AG08395 (cell line): ENCODE results near the gene EPB41L4A.
"Not testable (repeated sequence)": the region's sequence is repeated elsewhere in the genome, so short reads cannot be mapped to it uniquely, and the experiment has no call there.

Experiments
- DNase-seq: peaks from one replicate; pipeline ENCODE4 v3.0.0; 2012; ENCODE audit warnings: mixed read lengths, low spot score

Gene EPB41L4A

DNA sequence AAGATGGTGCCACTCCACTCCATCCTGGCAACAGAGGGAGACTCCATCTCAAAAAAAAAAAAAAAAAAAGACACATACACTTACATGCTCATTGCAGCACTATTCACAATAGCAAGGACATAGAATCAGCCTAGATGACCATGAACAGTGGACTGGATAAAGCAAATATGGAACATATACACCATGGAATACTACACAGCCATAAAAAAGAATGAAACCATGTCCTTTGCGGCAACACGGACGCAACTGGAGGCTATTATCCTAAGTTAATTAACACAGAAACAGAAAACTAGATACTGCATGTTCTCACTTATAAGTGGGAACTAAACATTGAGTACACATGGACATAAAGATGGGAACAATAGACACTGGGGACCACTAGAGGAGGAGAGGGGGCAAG, 210.9 kb downstream of the EPB41L4A start:
- not testable (repeated sequence) for DNase-seq

DNA sequence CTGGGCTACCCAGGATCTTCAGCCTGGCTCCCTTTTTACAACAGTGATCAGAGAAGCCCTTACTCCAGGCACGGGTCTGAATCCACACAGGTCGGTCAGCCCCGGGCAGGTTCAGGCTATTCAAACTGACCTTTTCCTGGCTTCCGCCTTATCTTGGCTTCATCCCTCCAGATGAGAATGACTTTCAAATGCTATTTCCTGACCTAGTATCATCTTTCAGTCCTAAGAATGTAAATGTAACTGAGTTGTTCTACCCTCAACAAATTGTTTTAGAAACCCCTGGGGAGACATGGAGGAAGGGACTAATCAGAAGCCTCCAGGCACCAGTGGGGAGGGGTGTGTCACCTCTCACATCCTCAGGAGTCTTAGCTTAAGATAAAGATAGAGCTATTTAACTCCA, 213.2 kb downstream of the EPB41L4A start:
- DNase-seq: no peak

DNA sequence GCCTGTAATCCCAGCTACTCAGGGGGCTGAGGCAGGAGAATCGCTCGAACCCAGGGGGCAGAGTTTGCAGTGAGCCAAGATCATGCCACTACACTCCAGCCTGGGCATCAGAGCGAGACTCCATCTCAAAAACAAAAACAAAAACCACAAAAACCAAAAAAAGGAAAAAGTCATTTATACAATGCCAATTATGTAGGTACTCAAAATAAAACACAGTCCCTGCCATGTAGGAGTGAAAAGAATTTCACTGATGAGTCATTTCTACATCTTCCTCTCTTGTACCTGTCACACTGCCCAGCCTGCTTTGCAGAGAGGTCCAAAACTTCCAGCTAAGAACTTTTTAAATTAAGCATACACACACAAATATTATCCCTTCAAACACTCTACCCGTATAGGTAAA, 215.8 kb downstream of the EPB41L4A start:
- DNase-seq: no peak

GRCh38 chr5:112202694-112203093, 216.4 kb downstream of the EPB41L4A start:
- DNase-seq: no peak

GRCh38 chr5:112201141-112201540, 217.9 kb downstream of the EPB41L4A start:
- no peak for DNase-seq

- DNase-seq: no peak
These were observed 218.9 kb downstream of the EPB41L4A start for GRCh38 chr5:112200131-112200530.

DNA sequence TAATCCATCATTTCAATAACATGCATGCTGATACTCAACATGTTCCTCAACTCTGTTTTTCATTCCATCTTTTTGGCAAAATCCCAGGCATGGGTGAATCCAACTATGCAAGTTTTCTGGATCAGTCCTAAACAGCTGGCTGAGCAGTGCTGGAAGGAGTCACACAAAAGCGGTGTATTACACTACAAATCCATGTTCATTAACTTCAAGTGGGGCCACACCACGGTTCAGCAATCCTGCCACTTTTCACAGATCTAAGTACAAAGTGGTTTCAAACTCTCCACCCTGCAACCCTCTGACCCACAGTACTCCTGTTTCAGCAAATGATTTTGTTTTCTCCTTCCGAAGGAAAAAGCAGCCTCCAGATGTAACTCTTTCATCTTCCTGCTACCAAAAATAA, 222.5 kb downstream of the EPB41L4A start:
- no peak for DNase-seq

DNA sequence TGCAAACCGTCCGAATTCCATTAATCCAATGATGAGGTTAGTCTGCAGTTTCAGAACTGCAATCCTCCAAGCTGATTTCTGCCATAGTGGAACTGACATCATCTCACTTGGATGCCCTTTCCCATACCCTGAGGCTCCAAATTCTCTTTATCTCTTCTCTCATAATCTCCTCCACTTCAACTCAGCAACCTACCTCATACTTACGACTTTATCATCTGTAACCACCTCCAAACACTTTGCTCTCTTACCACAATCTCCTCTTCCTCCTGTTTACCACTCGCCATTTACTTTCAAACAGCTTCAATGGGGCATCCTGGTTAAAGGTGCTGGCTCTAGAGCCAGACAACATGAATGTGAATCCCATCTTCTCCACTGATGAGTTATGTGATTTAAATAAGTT, 223.2 kb downstream of the EPB41L4A start:
- DNase-seq: no peak

GRCh38 chr5:112192866-112193265, 226.2 kb downstream of the EPB41L4A start:
- DNase-seq: no peak

DNA sequence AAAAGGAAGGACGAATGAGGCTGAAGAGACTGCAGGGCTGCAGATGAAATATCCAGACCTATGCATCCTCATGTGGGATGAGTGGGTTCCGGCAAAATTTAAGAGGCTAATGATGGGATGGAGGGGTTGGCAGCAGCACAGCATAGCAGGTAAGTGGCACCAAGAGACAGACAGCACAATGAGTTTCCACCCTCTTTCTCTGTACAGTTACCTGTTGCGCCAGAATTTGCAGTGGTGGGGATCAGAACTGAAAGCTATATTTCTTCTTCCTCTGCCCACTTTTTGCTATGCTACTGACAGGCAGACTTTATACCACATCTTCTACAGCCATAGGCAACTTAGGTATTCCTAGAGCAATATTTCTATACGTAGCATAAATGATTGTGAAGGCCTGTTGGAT, 227.0 kb downstream of the EPB41L4A start:
- DNase-seq: no peak

GRCh38 chr5:112189391-112189790, 229.7 kb downstream of the EPB41L4A start:
- no peak for DNase-seq

DNA sequence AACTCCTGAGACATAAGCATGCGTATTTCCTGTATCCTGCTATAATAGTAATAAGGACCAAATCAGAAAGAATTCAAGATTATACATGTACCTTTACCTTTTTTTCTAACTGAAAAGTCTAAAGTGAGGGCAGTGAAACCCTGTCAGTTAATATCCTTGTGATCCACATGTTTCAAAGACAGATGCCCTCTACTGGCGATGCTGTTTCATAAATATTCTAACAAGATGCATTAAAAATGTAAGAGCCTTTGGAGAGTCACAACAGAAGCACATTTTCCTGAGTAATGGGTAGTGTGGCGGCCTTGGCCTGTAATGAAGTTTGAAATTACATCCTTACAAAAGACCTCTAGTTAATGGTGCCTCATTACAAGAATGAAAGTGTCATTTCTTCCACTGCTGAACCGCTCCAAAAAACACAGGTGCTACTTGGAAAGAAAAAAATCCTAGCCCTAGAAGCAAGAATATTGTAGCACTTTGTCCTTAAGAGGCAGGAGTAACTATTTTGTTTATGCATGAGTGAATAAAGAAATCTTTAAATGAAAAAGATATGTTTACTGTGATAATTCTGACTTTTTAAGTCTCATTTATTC, 232.6 kb downstream of the EPB41L4A start:
- peak; percentile 35 for DNase-seq

DNA sequence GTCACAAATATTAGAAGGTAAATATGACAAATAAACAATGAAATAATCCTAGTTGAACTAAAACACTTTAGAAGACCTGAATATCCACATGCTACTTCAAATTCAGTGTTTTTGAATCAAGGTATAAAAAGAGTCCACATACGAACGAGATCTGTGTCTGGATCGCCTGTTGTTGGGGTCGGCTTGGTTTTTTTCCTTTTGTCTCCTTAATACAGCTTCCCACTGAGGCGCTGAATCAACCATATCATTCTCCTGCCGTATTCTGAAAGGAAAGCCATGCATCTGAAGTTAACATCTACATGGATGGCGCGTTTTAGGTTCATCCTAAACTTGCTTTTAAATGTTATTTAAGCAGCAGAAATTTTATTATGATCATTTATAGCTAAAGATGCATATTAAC, 235.2 kb downstream of the EPB41L4A start:
- no peak for DNase-seq

DNA sequence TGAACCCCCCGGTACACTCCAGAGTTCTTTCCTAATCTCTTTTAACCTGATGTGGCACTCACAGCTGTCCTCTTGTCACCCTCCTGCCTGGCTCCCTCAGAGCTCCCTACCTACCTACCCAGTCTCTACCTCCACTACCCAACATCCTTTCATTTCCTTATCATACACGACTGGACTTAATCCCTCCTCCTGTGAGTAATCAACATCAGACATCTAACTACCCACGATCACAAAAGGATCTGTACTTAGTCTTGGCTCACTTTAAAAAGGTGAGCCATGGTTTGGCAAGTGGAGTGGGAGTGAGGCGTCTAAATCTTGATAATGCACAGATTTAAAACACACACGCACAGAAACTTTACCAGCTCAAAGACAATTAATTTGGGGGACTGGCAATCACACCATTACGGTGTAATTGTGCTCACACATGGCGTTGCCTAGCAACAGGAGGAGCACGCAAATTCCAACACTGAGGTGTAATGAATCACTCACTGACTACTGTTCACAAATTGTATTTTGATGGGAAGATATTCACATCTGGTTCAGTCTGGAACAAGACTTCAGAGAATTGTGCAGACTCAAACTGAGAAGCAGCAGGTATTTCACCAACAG, 235.9 kb downstream of the EPB41L4A start:
- no peak for DNase-seq

- no peak for DNase-seq
These were observed 239.8 kb downstream of the EPB41L4A start for GRCh38 chr5:112179290-112179689.

DNA sequence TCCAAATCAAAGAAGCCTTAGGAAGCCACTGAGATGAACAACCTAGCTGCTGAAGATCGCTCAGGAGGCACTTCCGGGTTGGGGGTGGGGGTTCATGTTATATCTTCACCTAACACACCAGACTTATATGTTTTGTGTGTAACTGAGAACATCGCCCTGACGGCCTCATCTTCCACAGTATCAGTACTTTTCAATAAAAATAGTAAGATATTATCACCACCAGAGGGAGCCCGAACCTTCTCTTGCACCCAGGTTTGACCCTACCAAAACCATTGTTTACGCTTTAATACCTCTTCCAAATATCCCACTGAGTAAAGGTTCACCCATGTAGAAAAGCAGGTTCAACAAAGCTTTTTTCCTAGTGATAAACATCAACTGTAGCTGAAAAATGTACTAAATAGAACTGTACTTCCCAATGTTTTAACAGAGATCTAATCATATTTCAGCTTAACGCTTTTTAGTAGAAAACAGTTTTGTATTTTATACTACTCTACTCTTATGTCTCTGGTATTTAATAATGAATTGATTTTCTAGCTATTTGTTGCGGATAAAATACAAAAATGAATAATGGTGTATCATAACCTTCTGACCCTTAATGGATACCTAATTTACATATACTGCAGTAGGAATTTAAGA, 244.0 kb downstream of the EPB41L4A start:
- peak; percentile 61 for DNase-seq

DNA sequence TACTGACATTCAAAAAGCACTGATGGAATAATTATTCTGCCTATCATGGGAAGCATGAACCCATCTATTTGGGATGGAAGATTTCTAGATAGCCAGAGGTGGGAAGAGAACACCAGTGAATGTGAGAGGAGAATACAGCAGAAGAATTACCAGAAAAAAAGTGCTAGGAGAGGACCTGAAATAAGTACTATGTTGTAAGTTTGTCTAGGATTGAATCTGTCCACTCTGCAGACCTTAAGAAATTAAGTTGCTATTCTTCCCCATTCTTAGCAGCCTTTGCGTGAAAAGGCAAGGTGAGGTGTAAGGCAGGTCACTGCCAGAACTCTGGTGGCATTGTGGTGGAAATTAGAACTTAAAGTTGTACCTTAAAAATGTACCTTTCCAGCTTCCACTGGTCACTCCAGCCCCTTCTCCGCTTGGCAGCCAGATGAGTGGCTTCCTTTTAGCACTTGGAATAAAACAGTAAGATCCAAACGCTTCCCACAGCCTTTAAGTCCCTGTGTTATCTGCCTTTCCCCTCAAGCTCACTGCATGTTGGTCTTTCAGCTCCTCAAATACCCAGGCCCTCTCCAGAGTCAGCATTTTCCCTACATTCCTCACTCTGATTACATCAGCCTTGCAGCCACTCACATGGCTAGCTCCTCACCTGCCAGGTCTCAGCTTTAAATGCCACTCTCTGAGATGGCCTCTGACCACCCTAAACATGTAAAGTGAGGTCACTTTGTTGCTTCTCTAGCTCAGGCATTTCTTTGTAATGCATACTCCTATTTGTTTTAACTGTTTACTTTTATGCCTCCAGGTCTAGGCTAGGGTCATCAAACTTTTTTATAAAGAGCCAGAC, 253.0 kb downstream of the EPB41L4A start:
- no peak for DNase-seq

DNA sequence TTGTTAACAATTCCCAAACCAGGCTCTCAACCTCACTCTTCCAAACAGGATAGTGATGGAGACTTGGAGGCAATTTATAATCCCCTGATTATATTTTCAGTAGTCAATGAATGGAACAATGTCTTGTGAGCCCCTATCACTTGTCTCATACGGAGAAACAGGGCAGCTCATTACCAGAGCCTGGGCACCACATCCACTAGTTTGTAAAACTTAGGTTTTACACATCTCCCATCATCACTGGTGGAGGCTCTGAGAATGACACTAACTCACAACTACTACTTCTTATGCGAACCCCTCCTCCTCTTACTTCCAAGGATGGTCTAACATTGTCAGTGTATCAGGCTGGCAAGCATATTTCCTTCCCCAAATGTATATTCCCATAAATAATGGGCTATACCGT, 253.7 kb downstream of the EPB41L4A start:
- DNase-seq: no peak

- DNase-seq: no peak
These were observed 255.6 kb downstream of the EPB41L4A start for GRCh38 chr5:112163435-112163834.

- DNase-seq: no peak
These were observed 257.7 kb downstream of the EPB41L4A start for GRCh38 chr5:112161392-112161748.

DNA sequence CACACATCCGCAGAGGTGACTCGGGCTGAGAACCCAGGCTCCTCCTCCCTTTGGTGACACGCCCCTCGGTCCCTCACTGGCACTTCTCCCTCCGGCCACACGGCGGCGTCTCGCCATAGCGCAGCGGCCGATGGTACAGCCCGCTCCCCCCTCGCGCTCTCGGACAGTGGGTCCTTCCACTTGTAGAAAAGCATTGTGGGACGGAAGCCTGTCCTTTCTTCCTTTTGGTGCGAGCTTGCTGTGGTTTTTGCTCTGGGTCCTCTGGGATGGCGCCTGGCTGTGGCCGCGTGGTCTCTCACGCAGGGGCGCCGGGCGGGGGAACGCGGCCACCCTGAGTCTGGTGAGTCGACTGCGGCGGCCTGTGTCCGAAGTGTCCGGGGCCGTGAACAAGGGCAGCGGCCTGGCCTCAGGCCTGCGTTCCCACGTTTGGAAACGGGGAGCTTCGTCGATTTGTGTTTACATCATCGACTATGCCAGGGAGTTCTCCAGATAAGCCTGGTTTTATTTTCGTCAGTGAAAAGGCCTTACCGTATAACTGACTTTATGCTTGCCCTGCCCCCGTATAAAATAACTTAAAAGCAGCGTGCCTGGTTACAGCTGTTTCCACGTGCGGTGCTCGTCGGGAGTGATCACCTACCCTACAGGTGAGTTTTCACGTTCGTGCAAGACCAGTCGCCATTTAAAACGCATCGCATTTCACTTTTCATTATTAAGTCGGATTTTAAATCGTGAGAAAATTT, 258.3 kb downstream of the EPB41L4A start:
- peak; percentile 92 for DNase-seq

- no peak for DNase-seq
These were observed 259.6 kb downstream of the EPB41L4A start for GRCh38 chr5:112159435-112159834.
